ENCODE data around the gene KCNE4.

DNA sequence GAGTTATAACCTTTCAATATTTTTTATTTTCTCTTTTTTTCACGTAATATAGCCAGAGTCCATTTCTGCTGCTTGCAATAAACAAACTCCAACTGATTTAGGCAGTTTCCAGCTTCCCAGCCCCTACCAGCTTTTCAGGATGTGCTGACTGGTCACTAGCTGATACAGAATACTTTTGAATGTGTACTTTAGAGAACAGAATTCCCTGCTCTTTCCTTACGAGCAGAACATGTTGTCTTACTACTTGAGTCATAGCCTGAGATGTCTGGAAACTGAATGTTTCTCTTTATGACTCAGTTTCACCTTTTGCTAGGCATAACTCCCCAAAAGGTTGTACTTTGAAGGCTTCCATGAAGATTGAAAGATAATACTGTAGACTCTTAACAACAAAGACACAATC lies 44.5 kb upstream of the KCNE4 start:
- TF ChIP-seq, protein P1, sequence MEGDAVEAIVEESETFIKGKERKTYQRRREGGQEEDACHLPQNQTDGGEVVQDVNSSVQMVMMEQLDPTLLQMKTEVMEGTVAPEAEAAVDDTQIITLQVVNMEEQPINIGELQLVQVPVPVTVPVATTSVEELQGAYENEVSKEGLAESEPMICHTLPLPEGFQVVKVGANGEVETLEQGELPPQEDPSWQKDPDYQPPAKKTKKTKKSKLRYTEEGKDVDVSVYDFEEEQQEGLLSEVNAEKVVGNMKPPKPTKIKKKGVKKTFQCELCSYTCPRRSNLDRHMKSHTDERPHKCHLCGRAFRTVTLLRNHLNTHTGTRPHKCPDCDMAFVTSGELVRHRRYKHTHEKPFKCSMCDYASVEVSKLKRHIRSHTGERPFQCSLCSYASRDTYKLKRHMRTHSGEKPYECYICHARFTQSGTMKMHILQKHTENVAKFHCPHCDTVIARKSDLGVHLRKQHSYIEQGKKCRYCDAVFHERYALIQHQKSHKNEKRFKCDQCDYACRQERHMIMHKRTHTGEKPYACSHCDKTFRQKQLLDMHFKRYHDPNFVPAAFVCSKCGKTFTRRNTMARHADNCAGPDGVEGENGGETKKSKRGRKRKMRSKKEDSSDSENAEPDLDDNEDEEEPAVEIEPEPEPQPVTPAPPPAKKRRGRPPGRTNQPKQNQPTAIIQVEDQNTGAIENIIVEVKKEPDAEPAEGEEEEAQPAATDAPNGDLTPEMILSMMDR (conservative IDR thresholded peaks at IDR 0.05) = no peak
- TF ChIP-seq ZFX (IDR thresholded peaks at IDR 0.05) = no peak

All from C4-2B (cell line).